SU-DHL-6 (cell line): ENCODE data around the gene KRTAP17-1.

Experiments
- CTCF ChIP-seq: fragments of 200-600 bp; sonication (generic); IDR thresholded peaks from one replicate; pipeline ENCODE4 v1.5.1; 2017; ENCODE audit warnings: antibody characterized with exemption, mild to moderate bottlenecking, low read length, moderate library complexity; ENCODE audit not compliant: insufficient read depth, poor library complexity, severe bottlenecking
- EZH2phosphoT487 ChIP-seq: fragments of 200-600 bp; sonication (generic), shearing (Covaris generic); conservative IDR thresholded peaks from 2 replicates; pipeline ENCODE4 v1.6.1; 2018; ENCODE audit warnings: mild to moderate bottlenecking, antibody characterized with exemption, low read length, moderate library complexity, mixed read lengths

DNA sequence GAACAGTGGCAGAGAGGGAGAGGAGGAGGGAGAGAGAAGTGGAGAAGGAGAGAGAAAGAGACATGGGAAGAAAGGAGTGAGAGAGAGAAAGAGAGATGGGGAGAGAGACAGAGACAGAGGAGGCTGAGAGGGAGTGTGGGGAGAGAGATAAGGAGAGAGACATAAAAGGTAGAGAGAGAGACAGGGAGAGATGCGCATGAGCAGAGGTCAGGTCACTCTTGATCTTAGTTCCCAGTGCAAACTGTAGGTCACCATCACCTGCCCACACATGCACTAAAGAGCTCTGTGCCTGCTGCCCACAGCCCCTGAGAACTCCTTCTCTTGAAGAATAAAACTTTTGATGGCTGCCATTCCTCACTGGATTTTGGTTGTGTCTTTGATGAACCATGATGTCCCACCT is 20.2 kb upstream of the KRTAP17-1 start:
- TF ChIP-seq CTCF (no peak), EZH2phosphoT487 (no peak)
